Mesendoderm (in vitro differentiated cells): ENCODE results near the gene FGF22. TPM values are rescaled to one million over a fixed set of nuclear protein-coding genes. Genes with fewer than 3 reads are reported as not detected.

Experiments used
- DNase-seq: peaks from one replicate; pipeline ENCODE4 v3.0.0; 2013
- H2AK5ac ChIP-seq: 2 replicates; pipeline ENCODE4 v1.6.1; 2013; ENCODE audit warnings: low read length, inconsistent platforms
- H2BK120ac ChIP-seq: 2 replicates; pipeline ENCODE4 v1.6.1; 2013; ENCODE audit warnings: low read depth, mild to moderate bottlenecking, low read length, moderate library complexity, mixed read lengths
- H2BK15ac ChIP-seq: replicated peaks from 2 replicates; pipeline ENCODE4 v1.6.1; 2013; ENCODE audit warnings: low read depth, mild to moderate bottlenecking, moderate library complexity
- H2BK5ac ChIP-seq: 2 replicates; pipeline ENCODE4 v1.6.1; 2013; ENCODE audit warnings: low read length, inconsistent platforms
- H3K18ac ChIP-seq: 2 replicates; pipeline ENCODE4 v1.6.1; 2013; ENCODE audit warnings: mild to moderate bottlenecking, low read length, mixed read lengths
- H3K23ac ChIP-seq: one replicate; pipeline ENCODE4 v1.6.1; 2013; ENCODE audit warnings: low read length
- H3K27ac ChIP-seq: 2 replicates; pipeline ENCODE4 v1.5.1; 2013; ENCODE audit warnings: low read depth, mild to moderate bottlenecking, inconsistent platforms, low read length, moderate library complexity
- H3K27me3 ChIP-seq: 2 replicates; pipeline ENCODE4 v1.6.1; 2013; ENCODE audit warnings: low read length, control low read depth, mild to moderate bottlenecking, inconsistent platforms; ENCODE audit not compliant: insufficient read depth, poor library complexity
- H3K36me3 ChIP-seq: 2 replicates; pipeline ENCODE4 v1.6.1; 2013; ENCODE audit warnings: low read length, inconsistent platforms; ENCODE audit not compliant: control insufficient read depth, insufficient read depth
- H3K4ac ChIP-seq: one replicate; pipeline ENCODE4 v1.6.1; 2013; ENCODE audit warnings: low read depth, mild to moderate bottlenecking, low read length, moderate library complexity
- H3K4me1 ChIP-seq: 2 replicates; pipeline ENCODE4 v1.6.1; 2013; ENCODE audit warnings: low read depth, low read length, inconsistent platforms; ENCODE audit not compliant: control insufficient read depth
- H3K4me2 ChIP-seq: 2 replicates; pipeline ENCODE4 v1.6.1; 2013; ENCODE audit warnings: low read length
- H3K4me3 ChIP-seq: 2 replicates; pipeline ENCODE4 v1.5.1; 2013; ENCODE audit warnings: mild to moderate bottlenecking, low read length
- H3K56ac ChIP-seq: one replicate; pipeline ENCODE4 v1.6.1; 2013; ENCODE audit warnings: low read length
- H3K79me1 ChIP-seq: 2 replicates; pipeline ENCODE4 v1.6.1; 2013; ENCODE audit warnings: low read length, inconsistent platforms
- H3K79me2 ChIP-seq: 2 replicates; pipeline ENCODE4 v1.6.1; 2013; ENCODE audit warnings: mild to moderate bottlenecking, low read length; ENCODE audit not compliant: control insufficient read depth, insufficient read depth
- H3K9ac ChIP-seq: 2 replicates; pipeline ENCODE4 v1.6.1; 2013; ENCODE audit warnings: low read length, inconsistent platforms
- H4K5ac ChIP-seq: one replicate; pipeline ENCODE4 v1.6.1; 2013; ENCODE audit warnings: low read length
- H4K8ac ChIP-seq: one replicate; pipeline ENCODE4 v1.6.1; 2013; ENCODE audit warnings: low read depth, mild to moderate bottlenecking, control low read depth, low read length, moderate library complexity
- WGBS: extraction: QIAGEN DNeasy Blood & Tissue Kit; methylation state at CpG from one replicate; pipeline ENCODE4 v1.1.7; 2013; ENCODE audit warnings: low lambda C conversion rate, missing lambda C conversion rate; ENCODE audit not compliant: insufficient coverage; ENCODE audit errors: extremely low coverage; 5-methylcytosine and 5-hydroxymethylcytosine counted together
- polyA plus RNA-seq, 2 experiments: library from polyadenylated mRNA; stranded (reverse); fragments of 200-250 nt; gene quantifications; one replicate each; pipeline ENCODE4 v1.2.3, GENCODE V29; 2013

The FGF22 gene
- 0.08 TPM for polyA plus RNA-seq (2013, experiment 1 of 2)
- polyA plus RNA-seq (2013, experiment 2 of 2), result 0.10 TPM

DNA sequence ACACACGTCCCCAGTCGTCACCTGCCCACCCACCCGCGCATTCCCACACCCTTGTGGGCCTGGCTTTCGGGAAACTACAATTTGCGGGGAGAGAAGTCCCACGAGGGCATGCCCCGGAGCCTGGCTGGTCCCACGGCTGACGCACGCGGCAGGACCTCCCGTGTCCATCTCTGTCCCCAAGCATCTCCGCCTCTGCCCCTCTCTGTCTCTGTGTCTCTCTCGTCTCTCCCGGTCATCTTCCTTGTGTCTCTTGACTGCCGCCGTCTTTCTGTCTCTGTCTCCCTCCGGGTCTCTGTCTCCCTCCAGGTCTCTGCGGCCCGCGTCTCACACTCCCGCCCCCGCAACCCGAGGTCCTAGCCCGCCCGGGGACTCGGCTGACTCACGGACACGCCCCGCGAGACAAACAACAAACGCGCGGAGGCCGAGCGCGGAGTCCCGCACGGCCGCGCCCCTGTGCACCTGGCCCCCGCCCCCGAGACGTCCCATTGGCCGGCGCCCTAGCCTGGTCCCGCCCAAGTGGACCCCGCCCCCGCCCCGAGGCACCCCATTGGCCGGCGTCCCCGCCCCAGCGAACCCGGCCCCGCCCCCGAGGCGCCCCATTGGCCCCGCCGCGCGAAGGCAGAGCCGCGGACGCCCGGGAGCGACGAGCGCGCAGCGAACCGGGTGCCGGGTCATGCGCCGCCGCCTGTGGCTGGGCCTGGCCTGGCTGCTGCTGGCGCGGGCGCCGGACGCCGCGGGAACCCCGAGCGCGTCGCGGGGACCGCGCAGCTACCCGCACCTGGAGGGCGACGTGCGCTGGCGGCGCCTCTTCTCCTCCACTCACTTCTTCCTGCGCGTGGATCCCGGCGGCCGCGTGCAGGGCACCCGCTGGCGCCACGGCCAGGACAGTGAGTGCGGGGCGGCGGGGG lies at the start of gene FGF22:
TSS of gene FGF22 (plus strand) at position 627 of the 908 bp plus-strand sequence. CDS start at position 674, 47 bp downstream.
- no peak within 1 kb of the TSS for H3K4me3 ChIP-seq
- no CpG with 5 or more reads among the region's 109 CpGs for WGBS
- no peaks in the 10 kb centered on the region for H3K79me2 ChIP-seq

DNA sequence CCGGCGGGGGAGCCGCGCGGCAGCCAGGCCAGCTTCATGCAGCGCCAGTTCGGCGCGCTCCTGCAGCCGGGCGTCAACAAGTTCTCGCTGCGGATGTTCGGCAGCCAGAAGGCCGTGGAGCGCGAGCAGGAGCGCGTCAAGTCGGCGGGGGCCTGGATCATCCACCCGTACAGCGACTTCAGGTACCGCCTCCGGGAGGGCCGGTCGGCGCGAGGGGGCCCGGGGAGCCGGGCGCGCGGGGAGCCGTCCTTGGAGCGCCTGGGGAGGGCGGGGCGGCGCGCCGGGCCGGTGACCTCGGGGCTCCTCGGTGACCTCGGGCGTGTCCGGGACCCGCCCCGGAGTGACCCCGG lies 49.3 kb upstream of the FGF22 start:
- no peak overlapping the region for H3K23ac ChIP-seq
- H3K4me2 ChIP-seq, result no peak overlapping the region
- no peaks in the 10 kb centered on the region for H3K36me3 ChIP-seq
- H3K4me3 ChIP-seq, result no peak overlapping the region
- peaks cover 15% of the 10 kb centered on the region for H3K27me3 ChIP-seq
- no peak overlapping the region for H3K56ac ChIP-seq
- no peak overlapping the region for H3K9ac ChIP-seq
- no peak overlapping the region for H4K5ac ChIP-seq
- no peak for DNase-seq
- H3K79me2 ChIP-seq, result no peaks in the 10 kb centered on the region
- H3K4ac ChIP-seq, result no peak overlapping the region
- no peaks in the 10 kb centered on the region for H3K79me1 ChIP-seq
- no peak overlapping the region for H2AK5ac ChIP-seq
- H4K8ac ChIP-seq, result no peak overlapping the region
- H3K4me1 ChIP-seq, result no peaks in the 10 kb centered on the region
- H3K27ac ChIP-seq, result no peak overlapping the region
- H2BK5ac ChIP-seq, result no peak overlapping the region
- H2BK15ac ChIP-seq, result no peak overlapping the region
- no peak overlapping the region for H3K18ac ChIP-seq
- no peak overlapping the region for H2BK120ac ChIP-seq
- WGBS, result no CpG with 5 or more reads among the region's 50 CpGs

More for the DNA sequence above, at the start of gene FGF22:
- Histone ChIP-seq H2BK120ac (no peak within 1 kb of the TSS), H3K4me2 (peak within 1 kb of the TSS; percentile 77), H2AK5ac (no peak within 1 kb of the TSS), H3K9ac (peak within 1 kb of the TSS; percentile 61), H3K56ac (peak within 1 kb of the TSS; percentile 70), H3K4me1 (no peaks in the 10 kb centered on the region), H3K23ac (no peak within 1 kb of the TSS), H3K79me1 (no peaks in the 10 kb centered on the region), H3K18ac (no peak within 1 kb of the TSS), H3K27ac (no peak within 1 kb of the TSS), H2BK15ac (no peak within 1 kb of the TSS), H4K5ac (no peak within 1 kb of the TSS), H3K36me3 (no peaks in the 10 kb centered on the region), H2BK5ac (no peak within 1 kb of the TSS), H3K4ac (no peak within 1 kb of the TSS), H4K8ac (no peak within 1 kb of the TSS), H3K27me3 (no peaks in the 10 kb centered on the region)
- DNase-seq, result peak; percentile 90

DNA sequence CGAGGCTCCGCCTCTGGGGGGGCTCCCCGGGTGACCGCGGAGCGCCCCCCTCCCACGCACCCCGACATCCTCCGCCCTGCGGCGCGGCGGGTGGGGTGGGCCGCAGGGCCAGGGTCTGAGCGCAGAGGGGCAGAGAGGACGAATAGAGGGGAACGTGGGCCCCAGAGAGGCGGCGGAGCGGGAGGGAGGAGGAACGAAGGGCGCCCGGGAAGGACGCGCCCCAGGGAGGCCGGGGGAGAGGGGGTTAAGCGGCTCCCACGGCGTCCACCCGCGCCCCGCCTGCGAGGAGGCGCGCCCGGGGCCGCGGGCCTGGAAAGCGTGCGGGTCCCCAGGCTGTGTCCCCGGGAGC lies 49.0 kb upstream of the FGF22 start:
- no peak overlapping the region for H3K18ac ChIP-seq
- no peak overlapping the region for H3K4me2 ChIP-seq
- H3K4ac ChIP-seq, result no peak overlapping the region
- no CpG with 5 or more reads among the region's 41 CpGs for WGBS
- DNase-seq, result no peak
- no peak overlapping the region for H4K5ac ChIP-seq
- no peak overlapping the region for H2AK5ac ChIP-seq
- no peak overlapping the region for H3K27ac ChIP-seq
- no peak overlapping the region for H2BK5ac ChIP-seq
- no peak overlapping the region for H3K56ac ChIP-seq
- H2BK15ac ChIP-seq, result no peak overlapping the region
- peaks cover 15% of the 10 kb centered on the region for H3K27me3 ChIP-seq
- no peak overlapping the region for H2BK120ac ChIP-seq
- no peak overlapping the region for H3K23ac ChIP-seq
- no peaks in the 10 kb centered on the region for H3K79me1 ChIP-seq
- H4K8ac ChIP-seq, result no peak overlapping the region
- H3K36me3 ChIP-seq, result no peaks in the 10 kb centered on the region
- H3K9ac ChIP-seq, result no peak overlapping the region
- H3K79me2 ChIP-seq, result no peaks in the 10 kb centered on the region
- H3K4me1 ChIP-seq, result no peaks in the 10 kb centered on the region
- H3K4me3 ChIP-seq, result no peak overlapping the region

DNA sequence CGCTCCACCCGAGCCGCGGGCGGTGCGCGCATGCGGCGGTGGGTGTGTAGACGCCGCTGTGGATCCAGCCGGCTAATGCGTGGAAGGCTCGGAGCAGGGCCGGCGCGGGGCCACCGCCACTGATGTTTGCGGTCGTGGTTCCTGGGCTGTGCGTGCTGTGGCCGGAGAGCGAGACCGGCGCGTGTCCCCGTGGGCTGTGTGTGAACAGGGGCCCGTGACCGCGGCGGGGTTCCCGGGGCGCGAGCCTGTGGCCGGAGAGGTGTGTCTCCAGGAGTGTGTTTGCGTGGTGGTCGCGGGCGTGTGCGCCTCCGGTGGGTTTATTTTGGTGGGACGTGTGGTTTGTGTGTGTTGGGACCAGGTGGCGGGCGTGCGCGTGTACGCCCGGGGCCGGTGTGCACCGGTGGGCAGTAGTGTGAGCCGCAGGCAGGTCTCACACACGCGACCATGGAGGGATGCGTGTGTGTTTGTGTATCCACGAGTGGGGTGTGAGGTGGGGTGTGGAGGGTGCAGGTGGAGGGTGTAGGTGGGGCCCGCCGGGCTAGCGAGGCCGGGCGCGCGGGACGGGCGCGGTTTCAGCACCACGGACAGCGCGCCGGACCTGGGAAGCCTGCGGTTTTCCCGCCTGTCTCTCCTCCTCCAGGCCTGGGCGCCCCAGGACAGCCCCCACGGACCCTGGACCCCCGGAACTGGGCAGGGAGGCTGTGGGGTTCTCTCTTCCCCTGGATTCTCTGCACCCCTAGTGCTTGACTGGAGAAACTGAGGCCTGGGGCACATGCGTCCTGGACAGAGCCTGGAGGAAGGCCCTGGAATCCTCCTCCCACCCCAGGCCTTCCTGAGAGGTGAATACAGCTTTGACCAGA lies 48.4 kb upstream of the FGF22 start:
- Histone ChIP-seq H3K27ac (no peak overlapping the region), H2BK15ac (no peak overlapping the region), H3K4me3 (no peak overlapping the region), H2BK5ac (no peak overlapping the region), H3K79me2 (no peaks in the 10 kb centered on the region), H4K8ac (no peak overlapping the region), H3K4me2 (no peak overlapping the region), H3K27me3 (peaks cover 15% of the 10 kb centered on the region), H4K5ac (no peak overlapping the region), H3K79me1 (no peaks in the 10 kb centered on the region), H3K4me1 (no peaks in the 10 kb centered on the region), H3K56ac (no peak overlapping the region), H2AK5ac (no peak overlapping the region), H2BK120ac (no peak overlapping the region), H3K36me3 (no peaks in the 10 kb centered on the region), H3K23ac (no peak overlapping the region), H3K18ac (no peak overlapping the region), H3K9ac (no peak overlapping the region), H3K4ac (no peak overlapping the region)
- DNase-seq, result no peak
- no CpG with 5 or more reads among the region's 75 CpGs for WGBS

DNA sequence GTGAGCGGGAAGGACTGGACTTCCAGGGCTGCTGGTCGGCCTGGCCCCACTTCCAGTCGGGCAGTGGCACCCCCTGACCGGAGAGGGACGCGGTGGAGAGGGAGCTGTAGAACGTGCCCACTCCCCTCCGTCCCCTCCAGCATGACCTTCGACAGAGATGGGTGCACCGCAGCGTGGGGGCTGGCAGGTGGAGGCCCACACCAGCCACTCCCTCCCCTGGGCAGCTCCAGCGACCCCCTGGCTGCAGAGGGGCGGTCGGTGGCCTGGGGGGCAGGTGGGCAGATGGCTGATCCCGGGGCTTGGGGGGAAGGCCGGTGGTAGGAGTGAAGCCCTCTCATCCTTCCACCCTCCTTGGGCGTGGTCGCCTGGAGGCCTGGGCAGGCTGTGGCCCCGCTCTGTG lies 47.6 kb upstream of the FGF22 start:
- no peak overlapping the region for H3K4me2 ChIP-seq
- H3K4me3 ChIP-seq, result no peak overlapping the region
- no peaks in the 10 kb centered on the region for H3K36me3 ChIP-seq
- H4K8ac ChIP-seq, result no peak overlapping the region
- H3K79me1 ChIP-seq, result no peaks in the 10 kb centered on the region
- WGBS, result no CpG with 5 or more reads among the region's 19 CpGs
- DNase-seq, result no peak
- no peak overlapping the region for H4K5ac ChIP-seq
- H2BK5ac ChIP-seq, result no peak overlapping the region
- no peak overlapping the region for H2BK15ac ChIP-seq
- peaks cover 15% of the 10 kb centered on the region for H3K27me3 ChIP-seq
- H3K56ac ChIP-seq, result no peak overlapping the region
- no peak overlapping the region for H2AK5ac ChIP-seq
- no peaks in the 10 kb centered on the region for H3K4me1 ChIP-seq
- no peaks in the 10 kb centered on the region for H3K79me2 ChIP-seq
- H3K23ac ChIP-seq, result no peak overlapping the region
- no peak overlapping the region for H3K18ac ChIP-seq
- no peak overlapping the region for H3K9ac ChIP-seq
- H2BK120ac ChIP-seq, result no peak overlapping the region
- H3K4ac ChIP-seq, result no peak overlapping the region
- no peak overlapping the region for H3K27ac ChIP-seq
